ENCODE measurements around the gene IGSF9.

The IGSF9 gene

GRCh38 chr1:159943908-159944622 lies 1.3 kb downstream of the IGSF9 start:
- DNase-seq, result peak; percentile 40

- peak; percentile 36 for DNase-seq
Measured at GRCh38 chr1:159943278-159943640, 2.2 kb downstream of the IGSF9 start.

GRCh38 chr1:159942632-159943277 lies 2.7 kb downstream of the IGSF9 start:
- no peak for DNase-seq

DNA sequence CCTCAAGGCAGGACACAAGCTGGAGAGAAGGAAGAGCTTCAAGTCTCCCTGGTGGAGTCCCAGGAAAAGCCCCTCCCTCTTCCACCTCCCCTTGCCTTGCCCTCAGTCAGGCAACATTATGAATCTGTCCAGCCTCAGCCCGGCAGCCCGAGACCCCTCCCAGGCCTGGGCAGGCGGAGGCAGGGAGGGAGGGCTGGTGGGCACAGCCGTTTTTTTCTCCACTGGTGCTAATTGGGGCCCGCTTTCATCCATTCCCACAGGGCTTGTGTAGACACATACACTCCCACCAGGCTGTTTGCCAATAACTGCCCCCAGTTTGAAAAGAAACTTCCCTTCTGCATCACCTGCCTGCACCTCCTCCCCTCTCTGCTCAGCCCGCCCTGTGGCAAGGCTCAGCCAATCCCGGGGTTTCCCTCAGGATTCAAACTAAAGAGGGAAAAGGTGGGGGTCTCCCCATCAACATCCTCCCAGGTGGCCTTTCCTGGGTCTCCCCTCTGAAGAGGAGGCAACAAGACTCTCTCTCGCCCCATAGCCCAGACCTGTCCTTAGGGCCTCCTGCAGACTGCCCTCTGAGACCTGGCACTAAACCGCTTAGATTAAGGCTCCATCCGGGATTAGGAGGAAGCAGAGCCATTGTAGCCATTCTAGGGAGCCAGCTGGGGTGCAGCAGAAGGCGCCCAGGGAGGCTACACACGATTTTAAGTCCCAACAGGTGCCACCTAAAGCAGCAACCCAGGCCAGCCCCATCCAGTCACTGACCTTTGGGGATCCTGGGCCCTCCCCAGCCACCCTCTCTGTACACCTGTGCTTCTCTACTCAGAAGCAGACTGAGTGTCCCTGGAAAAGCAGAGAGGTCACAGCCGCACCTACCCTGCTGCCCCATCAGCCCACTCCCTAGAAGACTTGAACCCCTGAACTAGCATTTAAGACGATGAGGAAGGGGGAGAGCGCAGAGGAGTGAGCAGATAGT lies 3.5 kb downstream of the IGSF9 start:
- no peak for DNase-seq

GRCh38 chr1:159941141-159941540 lies 4.3 kb downstream of the IGSF9 start:
- DNase-seq, result no peak

- DNase-seq, result no peak
Measured at GRCh38 chr1:159940006-159940620, 5.3 kb downstream of the IGSF9 start.

- DNase-seq, result no peak
Measured at GRCh38 chr1:159939678-159940002, 5.8 kb downstream of the IGSF9 start.

DNA sequence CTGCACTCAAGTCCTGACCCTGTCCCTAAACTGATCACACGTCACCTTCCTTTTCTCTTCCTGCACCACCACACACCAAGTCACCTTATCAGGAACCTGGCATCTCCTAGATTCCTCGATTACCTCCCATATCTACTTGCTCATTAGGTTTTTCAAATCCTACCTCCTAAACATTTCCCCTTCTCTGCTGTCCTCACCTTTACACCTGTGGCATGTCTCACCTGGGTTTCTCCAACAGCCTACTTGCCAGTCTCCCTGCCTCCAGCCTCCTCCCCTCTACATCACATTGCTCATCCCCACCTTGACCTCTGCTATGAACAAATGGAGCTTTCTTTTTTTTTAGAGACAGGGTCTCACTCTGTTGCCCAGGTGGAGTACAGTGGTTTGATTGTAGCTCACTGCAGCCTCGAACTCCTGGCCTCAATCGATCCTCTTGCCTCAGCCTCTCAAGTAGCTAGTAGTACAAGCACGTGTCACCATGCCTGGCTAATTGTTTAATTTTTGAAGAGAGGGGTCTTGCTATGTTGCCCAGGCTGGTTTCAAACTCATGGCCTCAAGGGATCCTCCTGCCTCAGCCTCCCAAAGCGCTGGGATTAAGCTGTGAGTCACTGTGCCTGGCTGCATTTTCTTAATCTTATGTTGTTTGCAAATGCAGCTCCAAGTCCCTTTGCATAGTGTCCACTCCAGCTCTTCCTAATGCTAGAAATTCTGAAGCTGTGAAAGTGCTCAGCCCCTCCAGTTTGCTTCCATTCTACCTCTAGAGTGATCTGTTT lies 6.3 kb downstream of the IGSF9 start:
- no peak for DNase-seq

- DNase-seq, result no peak
Measured at GRCh38 chr1:159938211-159938852, 7.1 kb downstream of the IGSF9 start.

DNA sequence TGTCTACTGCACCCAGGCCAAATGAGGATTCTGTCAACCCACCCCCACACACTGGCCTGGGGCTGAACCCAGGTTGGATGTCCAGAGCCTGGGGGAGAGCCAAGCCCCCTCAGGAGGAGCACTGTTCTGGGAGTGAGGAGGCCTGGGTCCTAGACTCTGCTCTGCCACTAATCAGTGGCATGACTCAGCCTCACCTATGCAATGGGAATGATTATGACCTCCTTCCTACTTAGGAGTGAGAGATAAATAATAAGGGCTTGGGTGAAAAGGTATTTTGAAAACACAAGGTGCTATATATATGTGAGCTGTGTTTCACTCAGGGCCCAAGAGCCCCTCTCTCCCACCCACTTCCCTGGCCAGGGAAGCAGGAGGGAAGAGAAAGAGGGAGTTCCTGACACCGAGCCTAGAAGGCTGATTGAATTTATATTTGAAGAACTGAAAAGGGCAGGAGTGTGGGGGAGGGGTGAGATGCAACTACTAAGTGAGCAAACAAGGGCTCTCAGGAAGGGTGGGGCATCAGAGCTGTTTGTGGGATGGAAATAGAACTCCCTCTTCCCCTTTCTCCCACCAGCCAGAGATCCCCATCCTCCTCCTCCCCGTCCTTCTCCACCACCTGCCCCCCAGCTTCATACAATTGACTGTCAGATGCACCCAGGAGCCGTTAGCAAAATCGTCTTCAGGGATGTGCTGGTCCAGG lies 8.2 kb downstream of the IGSF9 start:
- no peak for DNase-seq

GRCh38 chr1:159936273-159936904 lies 9.0 kb downstream of the IGSF9 start:
- peak; percentile 99 for DNase-seq

DNA sequence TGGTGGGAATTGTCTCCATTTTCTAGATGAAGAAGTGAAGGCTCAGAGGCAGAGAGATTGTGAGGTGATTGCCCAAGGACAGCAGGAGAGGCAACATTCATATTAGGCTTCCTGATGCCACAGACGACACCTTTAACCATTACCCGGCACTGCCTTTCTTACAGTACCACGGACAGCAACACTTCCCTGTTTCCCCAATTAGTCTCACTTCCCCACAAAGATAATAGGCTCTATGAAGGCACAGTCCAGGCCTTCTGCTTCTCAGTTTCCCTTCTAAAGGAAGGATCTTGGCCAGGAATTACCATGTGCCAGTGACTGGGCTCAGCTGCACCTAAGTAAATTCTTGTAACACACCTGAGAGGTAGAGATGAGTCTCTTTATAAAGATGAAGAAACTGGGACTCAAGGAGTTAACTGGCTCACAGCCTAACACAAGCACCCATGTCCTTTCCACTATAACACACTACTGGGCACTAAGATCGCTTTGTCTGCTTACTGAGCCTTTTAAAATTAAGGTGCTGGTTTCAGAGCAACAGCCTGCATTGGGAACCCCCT lies 9.6 kb downstream of the IGSF9 start:
- no peak for DNase-seq

- no peak for DNase-seq
Measured at GRCh38 chr1:159935305-159935704, 10.1 kb downstream of the IGSF9 start.

GRCh38 chr1:159934136-159935039 lies 11.0 kb downstream of the IGSF9 start:
- DNase-seq, result no peak

- no peak for DNase-seq
Measured at GRCh38 chr1:159933347-159933746, 12.1 kb downstream of the IGSF9 start.

GRCh38 chr1:159932296-159933285 lies 12.8 kb downstream of the IGSF9 start:
- DNase-seq, result no peak

DNA sequence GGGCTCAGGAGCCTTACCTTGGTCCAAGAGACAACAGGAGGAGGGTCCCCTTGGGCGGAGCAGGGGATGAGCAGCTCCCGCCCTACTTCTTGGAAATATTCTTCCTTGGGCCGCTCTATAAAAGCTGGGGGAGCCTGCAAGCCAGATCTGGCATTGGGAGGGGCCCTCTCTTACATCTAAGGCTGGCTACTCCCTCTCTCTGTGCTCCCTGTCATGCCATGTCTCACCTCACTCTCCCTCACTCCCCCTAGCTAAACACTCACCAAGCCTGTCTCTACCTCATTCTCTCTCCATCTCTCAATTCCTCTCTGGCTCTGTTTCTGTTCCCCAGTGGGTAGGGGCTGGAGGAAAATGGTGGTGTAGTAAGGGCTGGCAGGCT lies 13.6 kb downstream of the IGSF9 start:
- no peak for DNase-seq

All from activated CD8-positive, alpha-beta memory T cell treated with anti-CD3 and anti-CD28 coated beads, Interleukin-2, amount 50 U/mL, for 48 hours (primary cell).